ENCODE data around the gene LALBA. TPM values are rescaled to one million over a fixed set of nuclear protein-coding genes. Genes with fewer than 3 reads are reported as not detected.

LALBA gene
- total RNA-seq (not detected), polyA plus RNA-seq (not detected)
- long read RNA-seq, donor 1: 0 reads
- long read RNA-seq, donor 2: 0 reads
- long read RNA-seq, donor 3: 0 reads

GRCh38 chr12:48569946-48570345 lies at the start of gene LALBA:
TSS of gene LALBA (minus strand) at chr12:48570046. CDS start at chr12:48570020, 26 bp downstream.
- 72 to 89% (median 73%) methylated on average over 1 of the region's 1 CpG for WGBS, 3 donors
- intact Hi-C loops (cut with DNase I): no loop called here
- no peak within 1 kb of the TSS for H3K4me3 ChIP-seq

GRCh38 chr12:48618541-48618940 lies 48.7 kb upstream of the LALBA start:
- 9 to 12% (median 11%) methylated on average over 7 of the region's 7 CpGs for WGBS, 3 donors
- no peaks in the 10 kb centered on the region for H3K9me3 ChIP-seq
- intact Hi-C loops (cut with DNase I): no loop called here
- H3K4me1 ChIP-seq (ENCODE audit: insufficient read depth): no peaks in the 10 kb centered on the region
- no peak overlapping the region for H3K4me3 ChIP-seq
- no peaks in the 10 kb centered on the region for H3K27me3 ChIP-seq
- H3K27ac ChIP-seq: no peak overlapping the region
- TF ChIP-seq POLR2A (IDR thresholded peaks at IDR 0.05) (no peak), CTCF (IDR thresholded peaks at IDR 0.05) (peak; percentile 75 to 82 (median 78))
- H3K36me3 ChIP-seq: no peaks in the 10 kb centered on the region
- DNase-seq: peak; percentile 53 to 71 (median 58)

More at GRCh38 chr12:48569946-48570345, at the start of gene LALBA:
- Histone ChIP-seq H3K27ac (no peak within 1 kb of the TSS), H3K9me3 (no peaks in the 10 kb centered on the region), H3K36me3 (no peaks in the 10 kb centered on the region), H3K27me3 (no peaks in the 10 kb centered on the region), H3K4me1 (ENCODE audit: insufficient read depth) (no peaks in the 10 kb centered on the region)
- TF ChIP-seq CTCF (IDR thresholded peaks at IDR 0.05): no peak
- no peak for TF ChIP-seq POLR2A (IDR thresholded peaks at IDR 0.05)
- TF ChIP-seq EP300 (IDR thresholded peaks at IDR 0.05): no peak
- no peak for DNase-seq

GRCh38 chr12:48615681-48616080 lies 45.8 kb upstream of the LALBA start:
- no peaks in the 10 kb centered on the region for H3K27me3 ChIP-seq
- no peaks in the 10 kb centered on the region for H3K4me1 ChIP-seq (ENCODE audit: insufficient read depth)
- no peaks in the 10 kb centered on the region for H3K36me3 ChIP-seq
- H3K4me3 ChIP-seq: no peak overlapping the region
- intact Hi-C loops (cut with DNase I): no loop called here
- TF ChIP-seq EP300 (IDR thresholded peaks at IDR 0.05) (no peak), POLR2A (IDR thresholded peaks at IDR 0.05) (no peak)
- no peaks in the 10 kb centered on the region for H3K9me3 ChIP-seq
- H3K27ac ChIP-seq: no peak overlapping the region
- 84 to 92% (median 84%) methylated on average over 4 of the region's 4 CpGs for WGBS, 3 donors
- DNase-seq: no peak

- no peak for TF ChIP-seq EP300 (IDR thresholded peaks at IDR 0.05)
- no peak for TF ChIP-seq CTCF (IDR thresholded peaks at IDR 0.05)
- WGBS, 3 donors: 70 to 79% (median 77%) methylated on average over 1 of the region's 1 CpG
- H3K4me1 ChIP-seq (ENCODE audit: insufficient read depth): no peaks in the 10 kb centered on the region
- H3K4me3 ChIP-seq: no peak overlapping the region
- H3K27me3 ChIP-seq: no peaks in the 10 kb centered on the region
- no peak overlapping the region for H3K27ac ChIP-seq
- DNase-seq: no peak
- H3K9me3 ChIP-seq: no peaks in the 10 kb centered on the region
- no peaks in the 10 kb centered on the region for H3K36me3 ChIP-seq
- intact Hi-C loops (cut with DNase I): no loop called here
Measured at GRCh38 chr12:48613321-48613720, 43.5 kb upstream of the LALBA start.

GRCh38 chr12:48602192-48602989 lies 32.5 kb upstream of the LALBA start:
- no peak for DNase-seq
- 70 to 85% (median 75%) methylated on average over 1 of the region's 1 CpG for WGBS, 3 donors
- intact Hi-C loops (cut with DNase I): no loop called here
- Histone ChIP-seq H3K27me3 (no peaks in the 10 kb centered on the region), H3K4me3 (no peak overlapping the region), H3K4me1 (ENCODE audit: insufficient read depth) (no peaks in the 10 kb centered on the region), H3K9me3 (peaks cover 0 to 4% of the 10 kb centered on the region in 2 donors), H3K36me3 (no peaks in the 10 kb centered on the region), H3K27ac (no peak overlapping the region)
- TF ChIP-seq POLR2A (IDR thresholded peaks at IDR 0.05) (no peak), CTCF (IDR thresholded peaks at IDR 0.05) (no peak), EP300 (IDR thresholded peaks at IDR 0.05) (no peak)
